ENCODE data around the gene PRDM16.

PRDM16 gene

GRCh38 chr1:3460672-3461131, 391.7 kb downstream of the PRDM16 start:
- no peak for TF ChIP-seq CTCF (IDR thresholded peaks at IDR 0.05; ENCODE audit: insufficient read depth, low read length, poor library complexity, severe bottlenecking)
- Histone ChIP-seq H3K27me3 (replicated peaks; ENCODE audit: control insufficient read depth, insufficient read depth, low read length) (no peaks in the 10 kb centered on the region; the same call in 1 of the 2 replicates), H3K4me3 (replicated peaks; ENCODE audit: low read depth, low read length) (no peak overlapping the region), H3K36me3 (ENCODE audit: control insufficient read depth, insufficient read depth, low read length) (no peaks in the 10 kb centered on the region)
- DNase-seq (ENCODE audit: extremely low read depth, insufficient read length), result no peak

DNA sequence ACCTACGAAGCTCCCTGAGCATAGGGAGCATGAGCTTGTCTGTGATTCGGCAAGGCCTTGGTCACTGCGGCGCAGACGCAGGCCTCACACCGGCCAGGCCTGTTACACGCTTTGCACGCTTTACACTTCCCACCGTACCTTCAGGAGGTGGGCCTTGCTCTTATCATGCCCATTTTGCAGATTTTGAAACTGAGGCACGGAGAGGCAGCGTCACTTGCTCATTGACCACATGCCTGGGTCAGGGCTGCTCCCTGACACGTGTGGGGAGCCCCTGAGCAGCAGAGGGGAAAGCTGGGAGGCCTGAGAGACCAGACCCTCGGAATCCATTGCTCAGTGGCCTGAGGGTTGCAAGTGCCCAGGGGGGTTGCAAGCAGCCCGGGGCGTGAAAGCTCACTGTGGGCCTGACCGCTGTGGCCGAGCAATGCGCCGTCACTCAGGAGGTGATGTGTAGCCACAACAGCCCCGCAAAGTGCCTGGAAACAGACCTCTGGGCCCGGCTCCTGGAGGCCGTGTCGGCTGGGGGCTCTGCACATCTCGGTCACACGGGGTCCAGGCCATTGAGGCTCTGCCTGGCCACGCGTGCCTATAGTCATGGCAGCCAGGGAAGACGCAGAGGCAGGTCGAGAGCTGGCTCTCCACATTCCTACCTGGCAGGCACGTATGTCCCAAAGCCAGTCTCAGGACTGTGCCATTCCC, 392.4 kb downstream of the PRDM16 start:
- Histone ChIP-seq H3K36me3 (ENCODE audit: control insufficient read depth, insufficient read depth, low read length) (no peaks in the 10 kb centered on the region), H3K27me3 (replicated peaks; ENCODE audit: control insufficient read depth, insufficient read depth, low read length) (peaks cover 1% of the 10 kb centered on the region; the same call in 1 of the 2 replicates), H3K4me3 (replicated peaks; ENCODE audit: low read depth, low read length) (no peak overlapping the region)
- no peak for DNase-seq (ENCODE audit: extremely low read depth, insufficient read length)
- TF ChIP-seq CTCF (IDR thresholded peaks at IDR 0.05; ENCODE audit: insufficient read depth, low read length, poor library complexity, severe bottlenecking), result no peak

GRCh38 chr1:3461934-3462275, 392.9 kb downstream of the PRDM16 start:
- no peaks in the 10 kb centered on the region for H3K36me3 ChIP-seq (ENCODE audit: control insufficient read depth, insufficient read depth, low read length)
- H3K4me3 ChIP-seq (replicated peaks; ENCODE audit: low read depth, low read length), result no peak overlapping the region
- no peak for TF ChIP-seq CTCF (IDR thresholded peaks at IDR 0.05; ENCODE audit: insufficient read depth, low read length, poor library complexity, severe bottlenecking)
- no peak for DNase-seq (ENCODE audit: extremely low read depth, insufficient read length)
- peaks cover 1% of the 10 kb centered on the region; the same call in 1 of the 2 replicates for H3K27me3 ChIP-seq (replicated peaks; ENCODE audit: control insufficient read depth, insufficient read depth, low read length)

DNA sequence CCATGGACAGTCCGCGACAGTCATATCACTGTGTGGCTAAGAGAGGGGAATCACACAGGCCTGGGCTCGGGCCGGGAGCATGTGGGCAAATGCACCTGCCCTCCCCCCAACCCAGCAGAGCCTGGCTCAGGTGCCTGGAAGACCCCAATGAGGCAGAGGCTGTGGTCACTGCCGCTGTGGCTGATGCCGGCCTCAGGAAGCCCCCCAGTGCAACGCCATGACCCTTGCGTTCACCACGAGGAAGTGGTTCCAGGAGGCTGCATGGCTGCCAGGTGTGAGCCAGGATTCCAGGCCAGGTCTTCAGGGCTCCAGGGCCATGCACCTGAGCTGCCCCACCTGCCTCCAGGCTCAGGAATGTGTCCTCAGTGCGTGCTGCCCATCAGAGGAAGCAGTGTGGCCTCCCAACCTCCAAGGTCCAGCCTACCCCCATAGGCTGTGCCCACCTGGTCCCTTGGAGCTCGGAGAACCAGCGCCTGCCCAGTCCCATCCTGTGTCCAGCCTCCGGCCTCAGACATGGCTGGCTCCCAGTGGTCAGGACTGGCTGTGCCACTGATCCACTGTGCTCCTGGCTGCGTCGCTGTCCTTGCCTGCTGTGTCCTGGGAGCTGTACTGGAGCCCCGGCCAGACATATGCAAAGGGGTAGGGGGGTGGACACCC, 393.5 kb downstream of the PRDM16 start:
- Histone ChIP-seq H3K4me3 (replicated peaks; ENCODE audit: low read depth, low read length) (no peak overlapping the region), H3K36me3 (ENCODE audit: control insufficient read depth, insufficient read depth, low read length) (no peaks in the 10 kb centered on the region), H3K27me3 (replicated peaks; ENCODE audit: control insufficient read depth, insufficient read depth, low read length) (peaks cover 1% of the 10 kb centered on the region; the same call in 1 of the 2 replicates)
- TF ChIP-seq CTCF (IDR thresholded peaks at IDR 0.05; ENCODE audit: insufficient read depth, low read length, poor library complexity, severe bottlenecking), result no peak
- no peak for DNase-seq (ENCODE audit: extremely low read depth, insufficient read length)

DNA sequence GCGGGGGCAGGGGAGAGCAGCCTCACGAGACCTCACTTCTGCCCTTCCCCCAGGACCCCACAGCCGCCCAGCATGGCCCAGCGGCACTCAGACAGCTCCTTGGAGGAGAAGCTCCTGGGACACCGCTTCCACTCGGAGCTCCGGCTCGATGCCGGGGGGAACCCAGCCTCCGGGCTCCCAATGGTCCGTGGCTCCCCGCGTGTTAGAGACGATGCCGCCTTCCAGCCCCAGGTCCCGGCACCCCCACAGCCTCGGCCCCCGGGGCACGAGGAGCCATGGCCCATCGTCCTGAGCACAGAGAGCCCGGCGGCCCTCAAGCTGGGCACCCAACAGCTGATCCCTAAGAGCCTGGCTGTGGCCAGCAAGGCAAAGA, 394.0 kb downstream of the PRDM16 start:
- no peak overlapping the region for H3K4me3 ChIP-seq (replicated peaks; ENCODE audit: low read depth, low read length)
- H3K36me3 ChIP-seq (ENCODE audit: control insufficient read depth, insufficient read depth, low read length), result no peaks in the 10 kb centered on the region
- TF ChIP-seq CTCF (IDR thresholded peaks at IDR 0.05; ENCODE audit: insufficient read depth, low read length, poor library complexity, severe bottlenecking), result no peak

More for the DNA sequence above, 394.0 kb downstream of the PRDM16 start:
- peaks cover 1% of the 10 kb centered on the region; the same call in 1 of the 2 replicates for H3K27me3 ChIP-seq (replicated peaks; ENCODE audit: control insufficient read depth, insufficient read depth, low read length)
- no peak for DNase-seq (ENCODE audit: extremely low read depth, insufficient read length)

Measured in GM06990 (cell line).